ENCODE data around the gene FUCA2. TPM values are rescaled to one million over a fixed set of nuclear protein-coding genes. Genes with fewer than 3 reads are reported as not detected.

Gene FUCA2
- total RNA-seq, 1 experiment from 2014 or later = 45.9 TPM

GRCh38 chr6:143539734-143540133 is 28.2 kb upstream of the FUCA2 start:
- Histone ChIP-seq H3K9me3 (no peaks in the 10 kb centered on the region), H3K27me3 (no peaks in the 10 kb centered on the region), H3K36me3 (no peaks in the 10 kb centered on the region), H3K4me3 (no peak overlapping the region)
- no peak for DNase-seq

DNA sequence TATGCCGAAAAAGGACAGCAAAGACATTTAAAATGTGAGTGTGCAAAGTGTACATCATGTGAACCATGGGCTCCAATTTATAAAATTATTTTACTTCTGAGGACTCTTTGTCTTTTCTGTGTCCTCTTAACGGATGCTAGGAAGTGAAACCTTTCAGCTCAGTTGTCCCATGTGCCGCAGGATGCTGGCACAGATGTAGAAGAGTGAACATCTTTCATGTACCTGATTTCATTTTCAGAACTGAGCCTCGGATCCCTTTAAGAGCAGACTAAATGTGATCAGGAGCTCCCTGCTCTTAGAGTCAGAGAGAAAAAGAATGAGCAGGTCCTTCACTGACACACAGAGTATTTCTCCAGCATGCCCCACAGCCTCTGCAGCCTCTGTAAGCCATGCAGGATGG is 27.6 kb upstream of the FUCA2 start:
- Histone ChIP-seq H3K4me3 (no peak overlapping the region), H3K9me3 (no peaks in the 10 kb centered on the region), H3K36me3 (no peaks in the 10 kb centered on the region), H3K27me3 (no peaks in the 10 kb centered on the region)
- no peak for DNase-seq

GRCh38 chr6:143538374-143538773 is 26.9 kb upstream of the FUCA2 start:
- no peak for DNase-seq
- no peaks in the 10 kb centered on the region for H3K36me3 ChIP-seq
- H3K4me3 ChIP-seq = no peak overlapping the region
- no peaks in the 10 kb centered on the region for H3K9me3 ChIP-seq
- H3K27me3 ChIP-seq = no peaks in the 10 kb centered on the region

GRCh38 chr6:143536866-143537691 is 25.6 kb upstream of the FUCA2 start:
- Histone ChIP-seq H3K27me3 (no peaks in the 10 kb centered on the region), H3K9me3 (no peaks in the 10 kb centered on the region), H3K4me3 (peak overlapping the region; percentile 60), H3K36me3 (no peaks in the 10 kb centered on the region)
- DNase-seq = peak; percentile 70

GRCh38 chr6:143536461-143536865 is 24.9 kb upstream of the FUCA2 start:
- Histone ChIP-seq H3K9me3 (no peaks in the 10 kb centered on the region), H3K36me3 (no peaks in the 10 kb centered on the region), H3K4me3 (peak overlapping the region; percentile 60), H3K27me3 (no peaks in the 10 kb centered on the region)
- peak; percentile 62 for DNase-seq

GRCh38 chr6:143535189-143535614 is 23.7 kb upstream of the FUCA2 start:
- H3K27me3 ChIP-seq = no peaks in the 10 kb centered on the region
- no peak overlapping the region for H3K4me3 ChIP-seq
- H3K9me3 ChIP-seq = no peaks in the 10 kb centered on the region
- DNase-seq = no peak
- H3K36me3 ChIP-seq = no peaks in the 10 kb centered on the region

- H3K4me3 ChIP-seq = no peak overlapping the region
- H3K36me3 ChIP-seq = no peaks in the 10 kb centered on the region
- no peaks in the 10 kb centered on the region for H3K9me3 ChIP-seq
- H3K27me3 ChIP-seq = no peaks in the 10 kb centered on the region
- DNase-seq = no peak
Observed at GRCh38 chr6:143531720-143532499, 20.4 kb upstream of the FUCA2 start.

GRCh38 chr6:143529095-143529494 is 17.6 kb upstream of the FUCA2 start:
- Histone ChIP-seq H3K9me3 (no peaks in the 10 kb centered on the region), H3K36me3 (no peaks in the 10 kb centered on the region), H3K27me3 (no peaks in the 10 kb centered on the region), H3K4me3 (no peak overlapping the region)
- no peak for DNase-seq

DNA sequence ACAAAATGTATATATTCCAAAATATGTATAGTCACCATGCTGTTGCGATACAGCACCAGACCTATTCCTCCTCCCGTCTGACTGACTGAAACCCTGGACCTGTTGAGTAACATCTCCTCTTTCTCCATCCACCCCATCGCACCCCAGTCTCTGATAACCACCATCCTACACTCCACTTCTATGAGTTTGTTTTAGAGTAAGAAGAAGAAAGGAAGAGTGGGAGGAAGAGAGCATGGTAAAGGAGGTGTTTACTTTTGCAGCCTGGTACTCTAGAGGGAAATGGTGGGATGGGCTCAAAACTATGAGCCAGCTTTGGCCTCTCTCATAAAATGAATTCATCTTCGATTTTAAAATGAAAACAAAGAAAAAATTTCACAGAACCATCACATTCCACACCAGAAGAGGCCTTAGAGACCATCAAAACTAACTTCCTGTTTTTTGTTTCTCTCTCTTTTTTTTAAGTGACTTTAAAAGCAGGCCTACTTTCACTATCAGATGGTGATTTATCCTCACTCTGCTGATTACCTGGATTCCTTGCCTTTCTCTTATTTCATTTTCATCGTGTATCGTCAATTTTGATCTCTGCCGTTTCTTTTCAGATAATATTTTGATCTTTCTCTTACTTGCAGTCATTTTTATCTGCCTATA is 16.8 kb upstream of the FUCA2 start:
- no peak for DNase-seq
- H3K27me3 ChIP-seq = no peaks in the 10 kb centered on the region
- H3K4me3 ChIP-seq = no peak overlapping the region
- no peaks in the 10 kb centered on the region for H3K9me3 ChIP-seq
- no peaks in the 10 kb centered on the region for H3K36me3 ChIP-seq

GRCh38 chr6:143527677-143528076 is 16.2 kb upstream of the FUCA2 start:
- Histone ChIP-seq H3K9me3 (no peaks in the 10 kb centered on the region), H3K4me3 (no peak overlapping the region), H3K36me3 (no peaks in the 10 kb centered on the region), H3K27me3 (no peaks in the 10 kb centered on the region)
- no peak for DNase-seq

- Histone ChIP-seq H3K4me3 (no peak overlapping the region), H3K9me3 (no peaks in the 10 kb centered on the region), H3K36me3 (no peaks in the 10 kb centered on the region), H3K27me3 (no peaks in the 10 kb centered on the region)
- DNase-seq = no peak
Observed at GRCh38 chr6:143525356-143525755, 13.8 kb upstream of the FUCA2 start.

DNA sequence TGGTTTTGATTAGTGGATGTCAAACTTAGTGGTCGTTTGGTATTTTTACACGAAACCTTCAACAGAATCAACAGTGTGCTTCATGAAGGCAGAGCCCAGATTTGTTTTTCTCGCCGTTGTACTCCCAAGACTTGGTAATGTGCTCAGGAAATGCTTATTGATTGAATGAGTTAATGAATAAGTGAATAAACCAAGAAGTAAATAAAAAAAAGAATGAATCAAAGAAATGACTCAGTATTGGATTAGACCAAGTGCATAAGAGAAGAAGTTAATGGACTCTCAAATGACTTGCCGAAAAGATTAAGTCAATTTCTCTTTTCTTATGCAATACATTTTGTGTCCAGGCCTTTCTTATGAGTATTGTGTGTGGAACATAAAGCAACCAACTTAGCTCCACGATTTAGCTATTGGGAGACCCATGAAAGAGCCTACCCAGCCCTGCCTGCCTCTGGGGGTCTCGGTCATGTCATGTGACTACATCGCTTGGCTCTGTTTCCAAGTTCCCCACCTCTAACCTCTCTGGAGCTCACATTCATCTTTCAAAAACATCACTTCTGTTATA is 10.6 kb upstream of the FUCA2 start:
- H3K36me3 ChIP-seq = no peaks in the 10 kb centered on the region
- H3K27me3 ChIP-seq = no peaks in the 10 kb centered on the region
- no peak for DNase-seq
- H3K9me3 ChIP-seq = no peaks in the 10 kb centered on the region
- no peak overlapping the region for H3K4me3 ChIP-seq

DNA sequence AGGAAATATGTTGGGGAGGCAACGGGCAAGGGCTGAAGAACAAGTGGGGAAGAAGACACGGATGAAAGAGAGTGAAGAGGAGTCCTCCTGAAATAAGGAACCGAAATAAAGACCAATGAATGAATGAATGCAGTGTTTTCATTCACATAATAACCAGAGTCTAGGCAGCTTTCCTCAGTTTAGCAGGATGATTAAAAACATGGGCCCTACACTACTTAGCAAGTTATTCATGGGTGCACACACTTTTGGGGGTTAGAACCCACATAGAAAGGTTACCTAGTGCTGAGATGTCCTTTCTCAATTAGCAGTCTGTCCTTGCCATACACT is 5.9 kb upstream of the FUCA2 start:
- Histone ChIP-seq H3K36me3 (no peaks in the 10 kb centered on the region), H3K9me3 (no peaks in the 10 kb centered on the region), H3K27me3 (no peaks in the 10 kb centered on the region), H3K4me3 (no peak overlapping the region)
- no peak for DNase-seq

- Histone ChIP-seq H3K4me3 (no peak overlapping the region), H3K9me3 (no peaks in the 10 kb centered on the region), H3K27me3 (no peaks in the 10 kb centered on the region), H3K36me3 (no peaks in the 10 kb centered on the region)
- no peak for DNase-seq
Observed at GRCh38 chr6:143516690-143517446, 5.3 kb upstream of the FUCA2 start.

DNA sequence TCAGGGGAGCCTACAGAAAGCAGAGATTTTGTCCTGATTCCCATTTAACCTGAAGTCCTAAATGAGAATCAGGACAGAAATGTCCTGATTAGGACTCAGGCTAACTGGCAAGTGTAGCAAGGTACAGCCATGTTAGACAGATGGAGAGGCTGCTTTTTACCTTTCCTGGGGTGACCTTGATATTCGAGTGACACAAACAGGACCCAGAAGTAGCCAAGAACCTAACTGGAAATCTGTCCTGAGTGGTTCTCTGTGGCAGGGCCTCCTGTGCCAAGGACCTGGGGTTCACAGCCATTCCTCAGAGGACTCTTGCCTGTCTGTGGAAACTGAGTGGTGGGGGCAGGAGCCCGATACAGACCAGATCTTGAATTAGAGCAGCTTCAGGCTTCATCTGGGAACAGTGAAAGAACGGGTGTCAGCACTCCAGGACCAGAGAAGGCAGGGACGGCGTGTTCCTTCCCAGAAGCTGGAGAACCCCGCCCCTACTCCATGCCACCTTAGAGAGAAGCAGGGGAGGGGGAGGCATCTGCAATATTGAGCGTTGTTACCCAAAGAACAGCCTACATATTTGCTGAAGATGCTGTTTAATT is 4.3 kb upstream of the FUCA2 start:
- H3K4me3 ChIP-seq = no peak overlapping the region
- H3K27me3 ChIP-seq = no peaks in the 10 kb centered on the region
- no peaks in the 10 kb centered on the region; the same call in 1 of the 2 replicates for H3K36me3 ChIP-seq
- no peaks in the 10 kb centered on the region for H3K9me3 ChIP-seq
- DNase-seq = no peak

GRCh38 chr6:143515061-143515760 is 3.7 kb upstream of the FUCA2 start:
- Histone ChIP-seq H3K4me3 (no peak overlapping the region), H3K27me3 (no peaks in the 10 kb centered on the region), H3K9me3 (no peaks in the 10 kb centered on the region), H3K36me3 (peaks cover 2% of the 10 kb centered on the region)
- DNase-seq = peak; percentile 72

All from MG63 (cell line).